ENCODE data around the gene CLPSL2. TPM values are rescaled to one million over a fixed set of nuclear protein-coding genes. Genes with fewer than 3 reads are reported as not detected.

The CLPSL2 gene
- total RNA-seq, 1 experiment from 2014 or later, result 3.4 TPM

- Mint-ChIP-seq H3K27me3 (ENCODE audit: low read depth) (peaks cover 3% of the 10 kb centered on the region; the same call in 1 of the 2 replicates), H3K4me1 (peaks cover 13% of the 10 kb centered on the region), H3K4me3 (no peak overlapping the region), H3K9me3 (no peaks in the 10 kb centered on the region), H3K36me3 (no peaks in the 10 kb centered on the region), H3K27ac (no peak overlapping the region)
- no peak for TF ChIP-seq CBFB (CRISPR knock-in tag; IDR thresholded peaks at IDR 0.05; ENCODE audit: low read depth)
- ATAC-seq (no peak), DNase-seq (ENCODE audit: low spot score) (no peak)
- CTCF ChIA-PET, result no interaction called here
- POLR2A ChIA-PET, result no interaction called here
These were observed 35.2 kb downstream of the CLPSL2 start for GRCh38 chr6:35811699-35811995.

GRCh38 chr6:35817515-35817914 lies 41.1 kb downstream of the CLPSL2 start:
- H3K36me3 Mint-ChIP-seq, result peaks cover 3% of the 10 kb centered on the region
- ATAC-seq (no peak), DNase-seq (ENCODE audit: low spot score) (no peak)
- CTCF ChIA-PET, result no interaction called here
- POLR2A ChIA-PET, result no interaction called here
- H3K27me3 Mint-ChIP-seq (ENCODE audit: low read depth), result peaks cover 3% of the 10 kb centered on the region; the same call in 1 of the 2 replicates
- peaks cover 10% of the 10 kb centered on the region for H3K9me3 Mint-ChIP-seq
- H3K4me3 Mint-ChIP-seq, result no peak overlapping the region
- no peak overlapping the region for H3K27ac Mint-ChIP-seq
- no peaks in the 10 kb centered on the region for H3K4me1 Mint-ChIP-seq
- TF ChIP-seq TEAD4 (CRISPR knock-in tag; IDR thresholded peaks at IDR 0.05) (no peak), GRHL2 (CRISPR knock-in tag; IDR thresholded peaks at IDR 0.05; ENCODE audit: insufficient replicate concordance, severe bottlenecking) (no peak), HMGXB4 (CRISPR knock-in tag; IDR thresholded peaks at IDR 0.05) (no peak), CTCF (IDR thresholded peaks at IDR 0.05) (no peak), STAT6 (CRISPR knock-in tag; conservative IDR thresholded peaks at IDR 0.05; ENCODE audit: low read depth) (no peak), CBFB (CRISPR knock-in tag; IDR thresholded peaks at IDR 0.05; ENCODE audit: low read depth) (no peak), ZNF532 (CRISPR knock-in tag; IDR thresholded peaks at IDR 0.05; ENCODE audit: borderline replicate concordance) (no peak), MLX (CRISPR knock-in tag; IDR thresholded peaks at IDR 0.05) (no peak), ZMAT4 (CRISPR knock-in tag; IDR thresholded peaks at IDR 0.05) (no peak), ATF3 (CRISPR knock-in tag; conservative IDR thresholded peaks at IDR 0.05) (no peak), SMAD4 (CRISPR knock-in tag; IDR thresholded peaks at IDR 0.05) (no peak), IRF2 (CRISPR knock-in tag; IDR thresholded peaks at IDR 0.05; ENCODE audit: borderline replicate concordance, low read depth) (no peak)
